ENCODE data around the gene SMARCC2.

GRCh38 chr12:56121204-56121870 lies 67.9 kb downstream of the SMARCC2 start:
- TF ChIP-seq POLR2A (IDR thresholded peaks at IDR 0.05): no peak
- TF ChIP-seq CTCF (IDR thresholded peaks at IDR 0.05): no peak

All from heart left ventricle (tissue), 13 donors.